Ascending aorta (tissue), 2 donors: Measurements from ENCODE around the gene ZBTB16. TPM values are rescaled to one million over a fixed set of nuclear protein-coding genes. Genes with fewer than 3 reads are reported as not detected.
A peak's percentile ranks its signal among the peaks of the same experiment; 100 is the strongest.

Experiments used
- DNase-seq, 2 donors: peaks; one replicate each; pipeline ENCODE4 v3.0.0-alpha.2; 2019; ENCODE audit warnings: low spot score in 2 of 2
- H3K27ac ChIP-seq, 2 donors: fragments of 200-600 bp; sonication (generic); one replicate each; pipeline ENCODE4 v1.5.1; 2016 to 2017; ENCODE audit warnings: mild to moderate bottlenecking in 1 of 2
- H3K27me3 ChIP-seq: fragments of 200-600 bp; sonication (generic); one replicate; pipeline ENCODE4 v1.5.1; 2017
- H3K36me3 ChIP-seq, 2 donors: fragments of 200-600 bp; sonication (generic); one replicate each; pipeline ENCODE4 v1.5.1; 2016
- H3K4me1 ChIP-seq, 2 donors: fragments of 200-600 bp; sonication (generic); one replicate each; pipeline ENCODE4 v1.5.1; 2016 to 2017; ENCODE audit warnings: mild to moderate bottlenecking in 1 of 2
- H3K4me3 ChIP-seq, 2 donors: fragments of 200-600 bp; sonication (generic); one replicate each; pipeline ENCODE4 v1.5.1; 2016 to 2017; ENCODE audit warnings: mild to moderate bottlenecking in 1 of 2
- H3K9me3 ChIP-seq, 2 donors: fragments of 200-600 bp; sonication (generic); one replicate each; pipeline ENCODE4 v1.5.1; 2016
- CTCF ChIP-seq, 3 experiments: fragments of 200-600 bp in 2 of 3; fragments of 450-650 bp in 1 of 3; sonication (generic) in 2 of 3; IDR thresholded peaks; one replicate each; pipeline ENCODE4 v1.5.1; 2016 to 2019; ENCODE audit warnings: antibody characterized with exemption in 3 of 3, mild to moderate bottlenecking in 1 of 3, moderate library complexity in 1 of 3
- intact Hi-C: fragments of 100-400 bp; cut with DNase I; formaldehyde crosslinking; loops from one replicate; pipeline ENCODE4 v1.15.1; 2023
- total RNA-seq: library from RNA; depleted of rRNA; stranded (reverse); fragments of >200 nt; gene quantifications from one replicate; pipeline ENCODE4 v1.1.0, GENCODE V29; 2016

The ZBTB16 gene
- total RNA-seq, 1 donor from 2014 or later = 344 TPM

DNA sequence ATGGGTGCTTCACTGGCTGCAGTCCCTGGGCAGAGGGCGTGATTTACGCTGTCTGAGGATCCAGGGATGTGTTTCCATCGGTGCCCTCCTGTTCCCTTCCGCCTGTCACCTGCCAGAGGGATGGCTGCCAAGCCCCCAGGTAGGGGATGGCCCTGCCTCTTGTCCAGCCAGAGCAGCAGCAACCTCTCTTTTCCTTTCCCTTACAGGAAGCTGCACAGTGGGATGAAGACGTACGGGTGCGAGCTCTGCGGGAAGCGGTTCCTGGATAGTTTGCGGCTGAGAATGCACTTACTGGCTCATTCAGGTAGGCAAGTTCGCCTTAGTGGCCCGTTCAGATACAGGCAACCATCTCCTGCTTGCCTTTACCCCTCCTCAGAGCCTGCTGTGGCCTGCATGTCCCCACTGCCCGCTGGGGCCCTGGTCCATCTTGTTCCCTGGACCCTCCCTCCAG, 96.6 kb downstream of the ZBTB16 start:
- Histone ChIP-seq H3K4me1 (peaks cover 41 to 94% of the 10 kb centered on the region in 2 donors), H3K27ac (peak overlapping the region; percentile 92 to 99)

GRCh38 chr11:114156782-114157181, 97.3 kb downstream of the ZBTB16 start:
- H3K4me3 ChIP-seq = peak overlapping the region in 1 of 2 donors; percentile 0
- peaks cover 28 to 60% of the 10 kb centered on the region in 2 donors for H3K36me3 ChIP-seq
- DNase-seq = no peak
- H3K27ac ChIP-seq = peak overlapping the region; percentile 92 to 99
- intact Hi-C loops = no loop called here
- H3K4me1 ChIP-seq = peaks cover 42 to 94% of the 10 kb centered on the region in 2 donors
- H3K9me3 ChIP-seq = no peaks in the 10 kb centered on the region
- no peaks in the 10 kb centered on the region for H3K27me3 ChIP-seq
- TF ChIP-seq CTCF (IDR thresholded peaks at IDR 0.05) = no peak

More for the DNA sequence above, 96.6 kb downstream of the ZBTB16 start:
- intact Hi-C loops = no loop called here
- H3K36me3 ChIP-seq = peaks cover 28 to 57% of the 10 kb centered on the region in 2 donors
- no peaks in the 10 kb centered on the region for H3K9me3 ChIP-seq
- TF ChIP-seq CTCF (IDR thresholded peaks at IDR 0.05) = no peak
- H3K4me3 ChIP-seq = no peak overlapping the region
- DNase-seq = no peak
- H3K27me3 ChIP-seq = no peaks in the 10 kb centered on the region

DNA sequence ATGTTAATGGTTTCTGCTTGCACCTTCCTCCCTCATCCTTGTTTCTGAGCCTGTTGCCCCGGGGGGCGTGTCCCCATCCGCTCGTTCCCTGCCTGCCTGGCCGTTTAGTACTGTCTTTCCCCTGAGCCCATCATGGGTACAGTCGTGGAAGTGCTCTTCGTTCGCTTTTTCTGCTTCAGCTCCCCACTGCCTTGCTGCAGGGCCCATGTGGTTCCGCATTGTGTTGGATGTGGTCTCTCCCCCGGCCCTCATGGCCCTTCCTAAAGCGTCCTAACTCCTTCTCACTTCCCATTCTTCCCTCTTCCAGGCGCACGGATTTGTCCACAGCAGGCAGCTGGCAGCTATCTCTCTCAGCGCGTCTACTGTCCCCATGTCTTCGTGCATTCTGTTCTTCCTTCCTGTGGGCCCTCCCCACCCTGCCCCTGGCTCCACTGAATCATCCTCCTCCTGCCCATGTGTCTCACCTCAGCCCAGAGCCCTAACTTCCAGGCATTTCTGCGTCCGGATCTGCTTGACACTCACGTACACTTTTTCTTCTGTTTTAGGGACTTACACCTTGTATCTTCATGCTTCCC, 98.1 kb downstream of the ZBTB16 start:
- intact Hi-C loops = no loop called here
- Histone ChIP-seq H3K9me3 (no peaks in the 10 kb centered on the region), H3K27me3 (no peaks in the 10 kb centered on the region), H3K4me1 (peaks cover 47 to 94% of the 10 kb centered on the region in 2 donors), H3K27ac (peak overlapping the region; percentile 92 to 99), H3K36me3 (peaks cover 28 to 58% of the 10 kb centered on the region in 2 donors), H3K4me3 (peak overlapping the region in 1 of 2 donors; percentile 0)
- TF ChIP-seq CTCF (IDR thresholded peaks at IDR 0.05) = no peak
- DNase-seq = no peak

DNA sequence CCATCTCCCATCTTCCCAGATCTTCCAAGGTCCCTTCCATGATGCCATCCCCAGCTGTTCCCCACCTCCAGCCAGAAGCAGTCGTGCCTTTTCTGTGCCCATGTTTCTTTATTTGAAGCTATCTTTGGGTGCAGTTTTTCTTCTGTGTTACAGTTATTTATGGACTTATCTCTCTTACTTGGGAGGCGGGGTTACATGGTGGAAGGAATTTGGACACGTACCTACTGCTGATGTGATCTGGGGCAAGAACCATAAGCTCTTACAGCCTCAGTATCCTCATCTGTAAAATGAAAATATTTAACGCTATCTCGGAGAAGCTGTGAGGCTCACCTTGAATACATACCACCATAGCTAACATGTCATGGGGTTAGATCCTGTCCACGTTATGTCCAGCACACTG, 98.9 kb downstream of the ZBTB16 start:
- Histone ChIP-seq H3K4me3 (no peak overlapping the region), H3K36me3 (peaks cover 28 to 50% of the 10 kb centered on the region in 2 donors), H3K4me1 (peaks cover 46 to 90% of the 10 kb centered on the region in 2 donors), H3K9me3 (no peaks in the 10 kb centered on the region), H3K27me3 (no peaks in the 10 kb centered on the region), H3K27ac (peak overlapping the region; percentile 92 to 99)
- intact Hi-C loops = no loop called here
- DNase-seq = no peak
- TF ChIP-seq CTCF (IDR thresholded peaks at IDR 0.05) = no peak

- intact Hi-C loops = no loop called here
- H3K4me1 ChIP-seq = peaks cover 51 to 90% of the 10 kb centered on the region in 2 donors
- no peak for TF ChIP-seq CTCF (IDR thresholded peaks at IDR 0.05)
- no peaks in the 10 kb centered on the region for H3K9me3 ChIP-seq
- H3K27me3 ChIP-seq = no peaks in the 10 kb centered on the region
- DNase-seq = no peak
- H3K27ac ChIP-seq = peak overlapping the region; percentile 92 to 99
- peaks cover 28 to 46% of the 10 kb centered on the region in 2 donors for H3K36me3 ChIP-seq
- H3K4me3 ChIP-seq = no peak overlapping the region
Observed at GRCh38 chr11:114158886-114159285, 99.4 kb downstream of the ZBTB16 start.
